Activated T-helper 2 cell treated with anti-CD3 and anti-CD28 coated beads, Interferon-gamma antibody, Interleukin-2, Interleukin-4, amounts not matched to agents 10 μg/mL and 5 μg/mL and 100 μg/mL, durations not matched to agents 14 hours and 24 hours and 36 hours (primary cell): ENCODE data around the gene SKI. TPM values are rescaled to one million over a fixed set of nuclear protein-coding genes. Genes with fewer than 3 reads are reported as not detected.
A peak's percentile ranks its signal among the peaks of the same experiment; 100 is the strongest.

Experiments used
- DNase-seq: peaks from one replicate; pipeline ENCODE4 v3.0.0; 2021; ENCODE audit warnings: low spot score
- H3K27ac Mint-ChIP-seq: one replicate; pipeline ENCODE4 v1.8.0; 2021; ENCODE audit warnings: mixed read lengths
- H3K27me3 Mint-ChIP-seq: one replicate; pipeline ENCODE4 v1.8.0; 2021; ENCODE audit warnings: low read depth, mixed read lengths
- H3K36me3 Mint-ChIP-seq: one replicate; pipeline ENCODE4 v1.8.0; 2021; ENCODE audit warnings: low read depth, mixed read lengths
- H3K4me1 Mint-ChIP-seq: one replicate; pipeline ENCODE4 v1.8.0; 2021; ENCODE audit warnings: low read depth, mixed read lengths
- H3K4me3 Mint-ChIP-seq: one replicate; pipeline ENCODE4 v1.8.0; 2021; ENCODE audit warnings: low read depth, mild to moderate bottlenecking, moderate library complexity, mixed read lengths
- H3K9me3 Mint-ChIP-seq: one replicate; pipeline ENCODE4 v1.8.0; 2021; ENCODE audit warnings: mixed read lengths
- intact Hi-C: fragments of 100-400 bp; cut with micrococcal nuclease; formaldehyde crosslinking; loops from one replicate; pipeline ENCODE4 v1.15.1; 2023
- total RNA-seq: library from RNA; stranded (reverse); gene quantifications from 2 replicates; pipeline ENCODE4 v1.2.3, GENCODE V29; 2022

Gene SKI
- total RNA-seq, 1 donor from 2014 or later = 37.0 TPM

DNA sequence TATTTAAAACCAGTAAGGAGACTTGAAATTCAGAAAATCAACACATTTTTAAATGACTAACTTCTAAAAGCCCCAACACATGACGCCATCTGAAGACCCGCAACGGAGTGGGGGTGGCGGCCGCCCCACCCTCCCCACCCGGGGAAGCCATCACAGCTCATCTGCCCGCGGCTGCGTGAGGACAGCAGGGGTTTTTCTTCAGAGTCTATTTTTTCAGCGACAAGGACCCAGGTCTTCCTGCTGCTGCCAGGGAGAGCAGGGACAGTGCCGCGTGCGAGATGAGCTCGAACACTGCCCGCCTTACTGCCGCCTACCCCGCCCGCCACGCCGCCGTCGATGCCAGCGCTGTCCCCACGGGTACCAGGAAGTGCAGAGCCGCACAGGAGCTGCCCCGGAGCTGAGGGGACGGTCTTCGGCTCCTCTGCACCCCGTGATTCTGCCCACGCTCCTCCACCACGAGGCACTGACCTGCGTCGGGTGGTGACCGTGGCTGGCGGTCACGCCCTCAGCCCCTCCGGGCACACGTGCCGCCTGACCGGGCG is 79.0 kb downstream of the SKI start:
- Mint-ChIP-seq H3K4me1 (peaks cover 2% of the 10 kb centered on the region), H3K36me3 (peaks cover 46% of the 10 kb centered on the region), H3K9me3 (no peaks in the 10 kb centered on the region), H3K27ac (no peak overlapping the region), H3K4me3 (no peak overlapping the region), H3K27me3 (no peaks in the 10 kb centered on the region)
- DNase-seq = no peak
- intact Hi-C loops = no loop called here

DNA sequence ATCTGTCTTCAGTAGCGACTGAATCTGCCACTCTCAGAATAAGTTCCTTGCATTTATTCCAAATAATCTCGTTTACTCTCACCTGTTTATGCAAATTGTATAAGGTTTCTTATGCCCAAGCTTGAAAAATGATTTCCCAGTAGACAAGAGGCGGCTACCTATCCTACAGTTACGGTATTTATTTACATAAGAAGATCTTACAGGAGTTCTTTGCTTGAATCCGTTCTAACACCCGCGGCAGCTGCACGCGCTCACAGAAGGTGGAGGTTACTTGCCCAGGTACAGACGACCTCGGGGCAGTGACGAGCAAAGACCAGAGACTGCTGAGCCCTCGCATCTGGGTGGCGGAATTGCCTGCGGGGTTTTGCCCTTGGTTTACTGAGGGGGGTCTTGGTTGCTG is 79.9 kb downstream of the SKI start:
- H3K4me3 Mint-ChIP-seq = no peak overlapping the region
- peaks cover 46% of the 10 kb centered on the region for H3K36me3 Mint-ChIP-seq
- no peaks in the 10 kb centered on the region for H3K9me3 Mint-ChIP-seq
- intact Hi-C loops = no loop called here
- DNase-seq = no peak
- H3K27ac Mint-ChIP-seq = no peak overlapping the region
- H3K4me1 Mint-ChIP-seq = no peaks in the 10 kb centered on the region
- no peaks in the 10 kb centered on the region for H3K27me3 Mint-ChIP-seq

DNA sequence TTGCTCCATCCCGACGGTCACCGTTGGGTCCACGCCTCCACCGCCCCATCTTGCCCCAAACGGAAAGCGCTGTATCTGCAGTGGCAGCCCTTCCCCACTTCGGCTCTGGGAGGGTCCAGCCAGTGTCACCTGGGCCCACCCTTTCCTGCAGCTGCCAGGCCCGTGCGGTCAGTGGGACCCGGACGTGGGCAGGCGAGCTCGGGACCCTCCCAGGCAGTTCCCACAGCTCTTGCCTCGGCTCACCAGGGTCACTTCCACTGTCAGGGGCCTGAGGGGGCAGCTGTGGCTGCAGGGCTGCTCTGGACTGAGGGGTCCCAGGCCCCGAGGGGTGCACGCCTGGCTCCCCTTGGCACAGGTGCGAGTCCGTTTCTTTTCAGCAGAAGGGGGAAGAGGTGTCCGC is 80.7 kb downstream of the SKI start:
- no peaks in the 10 kb centered on the region for H3K9me3 Mint-ChIP-seq
- no peak overlapping the region for H3K4me3 Mint-ChIP-seq
- H3K27me3 Mint-ChIP-seq = no peaks in the 10 kb centered on the region
- H3K27ac Mint-ChIP-seq = no peak overlapping the region
- no peak for DNase-seq
- no peaks in the 10 kb centered on the region for H3K4me1 Mint-ChIP-seq
- peaks cover 38% of the 10 kb centered on the region for H3K36me3 Mint-ChIP-seq
- intact Hi-C loops = no loop called here

DNA sequence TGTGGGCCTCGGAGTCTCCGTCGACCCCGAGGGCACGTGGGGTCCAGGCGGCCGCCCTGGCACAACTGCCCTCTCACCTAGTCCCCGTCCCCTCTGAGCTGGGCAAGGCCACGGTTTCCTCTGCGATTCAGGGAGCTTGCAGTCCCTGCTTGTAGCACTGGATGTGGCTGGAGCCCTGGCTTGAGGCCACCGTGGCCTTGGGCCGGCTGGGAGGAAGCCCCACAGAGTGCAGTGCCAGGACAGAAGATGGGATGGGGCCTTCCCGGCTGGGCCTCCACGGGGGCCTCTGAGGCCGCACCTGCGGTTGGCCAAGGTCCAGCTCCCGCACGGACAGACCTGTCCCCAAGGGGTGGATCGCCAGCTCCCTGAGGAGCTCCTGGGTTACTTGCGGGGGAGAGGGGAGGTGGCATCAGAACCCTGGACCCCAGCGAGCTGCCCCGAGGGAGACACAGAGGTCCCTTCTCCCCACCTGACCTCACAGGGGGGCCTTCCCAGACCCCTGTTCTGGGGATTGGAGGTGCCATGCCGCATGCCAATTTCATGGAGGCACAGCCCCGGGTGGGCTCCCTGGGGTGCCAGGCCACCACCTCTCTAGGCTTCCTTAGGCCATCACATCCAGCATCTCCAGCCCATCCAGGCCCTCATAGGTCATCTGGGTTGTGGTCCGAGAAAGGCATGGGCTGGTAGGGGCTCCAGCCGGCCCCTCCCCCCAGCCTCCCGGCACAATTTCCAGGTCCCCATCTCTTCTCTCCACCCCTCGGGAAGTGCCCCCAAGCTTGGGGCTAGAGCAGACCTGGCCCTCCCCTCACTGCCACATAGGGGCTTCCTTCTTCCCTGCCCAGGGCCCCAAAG is 82.4 kb downstream of the SKI start:
- no peak overlapping the region for H3K4me3 Mint-ChIP-seq
- H3K36me3 Mint-ChIP-seq = peaks cover 27% of the 10 kb centered on the region
- no peak for DNase-seq
- intact Hi-C loops = loop anchor here (10.0 kb wide), 1 partner anchor 214 kb away; the partner anchor contains the start of gene PANK4
- no peaks in the 10 kb centered on the region for H3K4me1 Mint-ChIP-seq
- no peaks in the 10 kb centered on the region for H3K9me3 Mint-ChIP-seq
- H3K27ac Mint-ChIP-seq = peak overlapping the region; percentile 28
- H3K27me3 Mint-ChIP-seq = no peaks in the 10 kb centered on the region

DNA sequence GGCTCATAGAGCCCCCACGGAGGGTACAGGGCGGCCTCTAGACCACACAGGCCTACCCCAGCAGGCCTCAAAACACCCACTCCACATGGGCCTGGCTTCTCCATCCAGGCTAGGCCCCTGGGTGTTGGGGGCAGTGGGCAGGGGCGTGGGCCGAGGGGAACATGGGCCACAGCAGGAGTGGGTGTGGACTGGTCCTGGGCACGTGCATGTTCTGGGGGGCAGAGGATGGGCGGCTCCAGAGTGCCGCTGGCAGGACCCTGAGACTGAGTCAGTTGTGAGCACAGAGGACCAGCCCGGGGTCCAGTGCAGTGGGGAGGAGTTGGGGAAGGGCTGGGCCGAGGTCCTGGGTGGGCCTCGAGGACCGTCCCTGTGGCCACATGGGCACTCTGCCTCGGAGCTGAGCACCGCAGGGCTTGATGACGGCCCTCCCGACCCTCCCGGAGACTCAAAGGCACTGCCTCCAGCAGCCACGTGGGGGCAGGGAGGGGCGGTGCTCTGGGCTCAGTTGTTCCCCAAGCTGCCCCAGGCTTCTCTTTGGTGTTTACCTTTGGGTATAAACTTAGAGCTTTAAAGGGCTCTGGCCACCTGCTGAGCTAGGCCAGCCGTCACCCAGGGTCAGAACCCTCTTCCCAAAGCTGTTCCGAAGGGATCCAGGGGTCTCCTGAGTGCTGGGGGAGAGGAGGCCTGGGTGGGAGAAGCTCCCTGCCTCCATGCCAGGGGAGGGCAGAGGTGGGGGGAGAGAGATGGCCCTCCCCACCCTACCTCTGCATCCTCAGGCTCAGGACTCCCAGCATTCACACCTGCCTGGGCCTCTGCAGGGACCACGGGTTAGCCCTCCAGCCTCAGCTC is 83.3 kb downstream of the SKI start:
- DNase-seq = peak; percentile 36
- Mint-ChIP-seq H3K9me3 (no peaks in the 10 kb centered on the region), H3K27me3 (no peaks in the 10 kb centered on the region), H3K27ac (peak overlapping the region; percentile 28), H3K36me3 (peaks cover 23% of the 10 kb centered on the region), H3K4me3 (no peak overlapping the region), H3K4me1 (no peaks in the 10 kb centered on the region)
- intact Hi-C loops = loop anchor here (10.0 kb wide), 1 partner anchor 213 kb away; the partner anchor contains the start of gene PANK4

DNA sequence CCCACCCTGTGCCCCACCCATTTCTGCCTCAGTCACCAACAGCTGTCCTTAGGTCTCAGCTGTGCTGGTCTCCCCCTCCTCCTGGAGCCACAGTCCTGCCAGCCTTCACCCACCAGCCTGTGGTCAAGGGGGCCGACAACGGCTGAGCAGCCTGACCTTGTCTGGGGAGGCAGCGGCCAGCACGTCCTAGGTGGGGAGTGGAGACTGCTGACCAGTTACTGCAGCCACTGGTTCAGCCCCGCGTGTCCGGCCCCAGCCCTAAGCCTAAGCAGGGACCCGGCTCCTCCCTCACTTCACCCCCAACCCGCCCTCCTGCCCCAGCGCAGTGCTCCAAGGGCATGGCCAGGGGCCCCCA is 84.0 kb downstream of the SKI start:
- H3K27me3 Mint-ChIP-seq = no peaks in the 10 kb centered on the region
- peaks cover 21% of the 10 kb centered on the region for H3K36me3 Mint-ChIP-seq

DNA sequence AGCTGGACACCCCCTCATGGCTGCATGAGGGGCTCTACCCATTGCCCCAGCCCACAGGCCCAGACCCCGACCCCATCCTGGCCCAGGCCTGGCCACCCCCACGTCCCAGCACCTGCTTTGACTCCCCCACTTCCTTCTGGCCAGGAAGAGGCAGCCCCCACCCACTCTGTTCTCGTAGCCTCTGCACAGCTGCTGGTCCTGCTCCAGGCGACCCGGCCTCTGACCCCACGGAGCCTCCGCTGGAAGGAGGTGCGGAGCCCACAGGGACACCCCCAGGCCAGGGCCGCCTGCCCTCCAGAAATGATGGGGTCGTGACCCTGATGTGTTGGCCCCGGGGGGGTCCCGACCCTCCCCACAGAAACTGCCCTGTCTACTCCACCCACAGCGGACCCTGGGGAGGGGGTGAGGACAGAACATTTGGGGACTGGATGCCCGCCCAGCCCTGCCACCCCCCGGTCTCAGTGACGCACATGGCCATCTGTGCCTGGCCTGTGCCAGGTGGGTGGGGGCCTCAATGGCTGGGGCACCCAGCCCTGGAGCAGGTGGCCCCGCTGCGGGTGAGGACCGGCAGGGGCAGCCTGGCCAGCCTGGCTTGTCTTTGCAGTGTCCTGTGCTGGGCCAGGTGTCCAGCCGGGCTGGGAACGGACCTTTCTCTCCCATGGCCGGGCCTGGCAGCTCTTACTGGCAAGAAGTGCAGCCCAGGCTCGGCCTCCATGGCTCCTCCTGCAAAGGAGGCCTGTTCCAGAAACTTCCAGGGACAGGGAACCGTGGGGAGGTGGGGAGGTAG is 84.6 kb downstream of the SKI start:
- DNase-seq = no peak
- intact Hi-C loops = loop anchor here (10.0 kb wide), 1 partner anchor 212 kb away; the partner anchor contains the start of gene PANK4
- H3K27me3 Mint-ChIP-seq = no peaks in the 10 kb centered on the region
- H3K27ac Mint-ChIP-seq = no peak overlapping the region
- H3K4me3 Mint-ChIP-seq = no peak overlapping the region
- no peaks in the 10 kb centered on the region for H3K9me3 Mint-ChIP-seq
- no peaks in the 10 kb centered on the region for H3K4me1 Mint-ChIP-seq
- peaks cover 17% of the 10 kb centered on the region for H3K36me3 Mint-ChIP-seq

More for the DNA sequence above, 84.0 kb downstream of the SKI start:
- Mint-ChIP-seq H3K4me1 (no peaks in the 10 kb centered on the region), H3K27ac (no peak overlapping the region), H3K9me3 (no peaks in the 10 kb centered on the region), H3K4me3 (no peak overlapping the region)
- intact Hi-C loops = loop anchor here (10.0 kb wide), 1 partner anchor 213 kb away; the partner anchor contains the start of gene PANK4
- no peak for DNase-seq

DNA sequence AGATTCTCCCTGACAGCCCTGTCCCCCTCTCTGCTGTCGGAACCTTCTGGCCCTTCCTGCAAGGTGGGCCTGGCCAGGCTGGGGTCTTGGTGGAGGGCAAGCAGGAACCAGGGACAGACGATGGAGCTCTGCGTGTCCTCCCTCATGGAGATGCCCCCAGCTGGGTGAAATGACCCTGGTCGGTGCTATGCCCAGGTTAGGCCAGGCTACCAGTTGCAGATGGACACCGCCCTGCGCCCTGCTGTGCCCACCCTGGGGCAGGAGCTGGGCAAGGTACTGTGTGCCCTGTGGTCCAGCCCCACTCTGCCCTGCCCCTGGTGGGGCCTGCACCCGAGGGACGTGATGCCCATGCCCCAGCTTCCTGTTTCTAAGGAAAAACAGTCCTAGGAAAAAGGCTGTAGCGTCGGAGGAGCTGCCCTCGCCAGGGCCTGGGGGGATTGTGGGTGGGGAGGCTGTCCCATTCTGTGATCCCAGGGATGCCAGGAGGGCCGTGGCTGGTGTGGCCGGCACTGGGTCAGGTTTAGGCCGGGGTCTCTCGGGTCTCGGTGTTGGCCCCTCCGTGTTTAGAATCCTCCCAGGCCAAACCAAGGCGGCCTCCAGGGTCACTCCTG is 85.6 kb downstream of the SKI start:
- intact Hi-C loops = loop anchor here (2.0 to 10.0 kb wide), 2 partner anchors 13 to 211 kb away; partner anchors contain the start of gene PANK4
- H3K4me1 Mint-ChIP-seq = no peaks in the 10 kb centered on the region
- no peaks in the 10 kb centered on the region for H3K27me3 Mint-ChIP-seq
- no peak for DNase-seq
- no peak overlapping the region for H3K27ac Mint-ChIP-seq
- peak overlapping the region; percentile 8 for H3K4me3 Mint-ChIP-seq
- H3K36me3 Mint-ChIP-seq = peaks cover 7% of the 10 kb centered on the region
- H3K9me3 Mint-ChIP-seq = no peaks in the 10 kb centered on the region

DNA sequence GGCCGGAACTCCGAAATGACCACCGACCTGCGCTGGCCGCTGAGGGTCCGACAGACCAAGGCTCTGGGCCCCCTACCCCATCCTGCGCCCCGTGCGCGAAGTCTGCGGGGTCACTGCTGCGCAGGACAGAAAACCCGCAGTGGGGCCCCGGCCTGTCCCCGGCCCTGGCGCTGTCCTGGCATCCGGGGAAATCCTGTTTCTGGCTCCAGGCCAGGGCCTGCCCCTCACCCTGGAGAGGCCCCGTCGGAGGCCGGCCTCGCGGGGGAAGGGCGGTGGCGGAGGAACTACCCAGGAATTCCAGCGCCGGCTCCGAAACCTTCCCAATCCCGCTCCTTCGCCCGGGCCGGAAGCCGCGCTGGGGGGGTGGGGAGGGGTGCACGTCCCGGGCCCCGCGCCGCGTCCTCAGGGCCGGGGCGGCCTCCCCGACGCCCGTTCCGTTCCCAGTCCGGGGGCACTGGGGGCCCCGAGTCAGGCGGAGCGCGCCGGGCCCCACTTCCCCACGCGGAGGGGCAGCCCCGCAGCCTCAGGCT is 86.2 kb downstream of the SKI start:
- DNase-seq = no peak
- no peaks in the 10 kb centered on the region for H3K9me3 Mint-ChIP-seq
- H3K27ac Mint-ChIP-seq = no peak overlapping the region
- no peaks in the 10 kb centered on the region for H3K4me1 Mint-ChIP-seq
- peaks cover 6% of the 10 kb centered on the region for H3K36me3 Mint-ChIP-seq
- intact Hi-C loops = loop anchor here (2.0 to 10.0 kb wide), 2 partner anchors 14 to 210 kb away; partner anchors contain the start of gene PANK4
- no peak overlapping the region for H3K4me3 Mint-ChIP-seq
- no peaks in the 10 kb centered on the region for H3K27me3 Mint-ChIP-seq

DNA sequence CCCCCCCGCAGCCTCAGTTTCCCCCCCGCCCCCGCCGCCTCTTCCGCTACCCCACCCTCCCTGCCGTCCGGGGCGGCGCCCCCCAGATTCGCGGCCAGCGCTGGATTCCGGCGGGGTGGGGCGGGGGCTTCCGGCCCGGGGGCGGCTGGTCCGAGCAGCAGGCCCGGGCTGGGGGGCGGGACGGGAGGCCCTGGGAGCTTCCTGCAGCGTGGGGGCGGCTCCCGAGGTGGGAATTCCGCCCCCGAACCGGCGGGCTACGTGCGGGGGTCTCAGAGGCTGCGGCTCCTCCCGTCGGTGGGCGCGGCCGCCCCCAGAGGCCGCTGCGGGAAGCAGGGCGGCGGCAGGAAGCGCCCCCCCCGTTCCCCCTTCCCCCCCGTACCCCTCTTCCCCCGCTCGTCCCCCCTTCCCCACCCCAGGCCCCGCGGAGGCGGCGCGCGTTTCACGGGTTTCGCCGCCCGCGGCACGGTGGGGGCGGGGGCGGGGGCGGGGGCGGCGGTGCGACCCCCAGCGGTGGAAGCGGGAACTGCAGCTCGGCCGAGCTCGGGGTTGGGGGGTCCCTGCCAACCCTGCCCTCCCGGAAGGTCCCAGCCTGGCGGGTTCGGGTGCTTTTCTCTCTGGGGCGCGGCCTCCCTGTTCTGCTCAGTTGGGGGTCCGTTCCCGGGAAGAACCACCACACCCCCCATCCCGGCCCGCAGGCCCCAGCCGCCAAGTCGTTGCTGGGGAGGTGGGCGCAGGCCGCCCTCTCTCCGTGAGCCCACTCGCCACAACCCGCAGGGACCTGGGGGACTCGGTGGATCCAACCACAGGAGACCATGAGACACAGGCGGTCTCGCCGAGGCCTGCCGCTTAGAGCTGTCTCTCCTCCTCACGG is 86.9 kb downstream of the SKI start:
- intact Hi-C loops = loop anchor here (1.0 to 10.0 kb wide), 3 partner anchors 14 to 210 kb away; partner anchors contain the start of gene PANK4
- no peaks in the 10 kb centered on the region for H3K4me1 Mint-ChIP-seq
- DNase-seq = peak; percentile 42
- H3K4me3 Mint-ChIP-seq = no peak overlapping the region
- no peaks in the 10 kb centered on the region for H3K9me3 Mint-ChIP-seq
- peaks cover 3% of the 10 kb centered on the region for H3K36me3 Mint-ChIP-seq
- no peak overlapping the region for H3K27ac Mint-ChIP-seq
- H3K27me3 Mint-ChIP-seq = no peaks in the 10 kb centered on the region
